ENCODE measurements around the gene MATK.
"Not testable (repeated sequence)": the region's sequence is repeated elsewhere in the genome, so short reads cannot be mapped to it uniquely, and the experiment has no call there.

The MATK gene

DNA sequence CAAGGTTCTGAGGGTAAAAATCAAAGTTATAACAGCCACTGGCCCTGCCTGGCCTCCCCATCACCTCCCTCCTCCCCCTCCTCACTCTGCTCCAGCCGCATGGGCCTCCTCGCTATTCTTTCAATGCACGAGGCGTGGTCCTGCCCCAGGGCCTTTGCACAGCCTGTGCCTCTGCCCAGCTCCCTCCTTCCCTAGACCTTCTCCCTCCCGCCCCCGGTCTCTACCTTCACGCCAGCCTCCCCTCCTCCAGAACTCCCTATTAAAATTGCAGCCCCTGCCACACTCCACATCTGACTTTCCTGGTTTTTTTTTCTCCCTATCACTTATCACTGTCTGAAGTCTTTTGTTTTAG is 17.5 kb downstream of the MATK start:
- TF ChIP-seq, protein P1, sequence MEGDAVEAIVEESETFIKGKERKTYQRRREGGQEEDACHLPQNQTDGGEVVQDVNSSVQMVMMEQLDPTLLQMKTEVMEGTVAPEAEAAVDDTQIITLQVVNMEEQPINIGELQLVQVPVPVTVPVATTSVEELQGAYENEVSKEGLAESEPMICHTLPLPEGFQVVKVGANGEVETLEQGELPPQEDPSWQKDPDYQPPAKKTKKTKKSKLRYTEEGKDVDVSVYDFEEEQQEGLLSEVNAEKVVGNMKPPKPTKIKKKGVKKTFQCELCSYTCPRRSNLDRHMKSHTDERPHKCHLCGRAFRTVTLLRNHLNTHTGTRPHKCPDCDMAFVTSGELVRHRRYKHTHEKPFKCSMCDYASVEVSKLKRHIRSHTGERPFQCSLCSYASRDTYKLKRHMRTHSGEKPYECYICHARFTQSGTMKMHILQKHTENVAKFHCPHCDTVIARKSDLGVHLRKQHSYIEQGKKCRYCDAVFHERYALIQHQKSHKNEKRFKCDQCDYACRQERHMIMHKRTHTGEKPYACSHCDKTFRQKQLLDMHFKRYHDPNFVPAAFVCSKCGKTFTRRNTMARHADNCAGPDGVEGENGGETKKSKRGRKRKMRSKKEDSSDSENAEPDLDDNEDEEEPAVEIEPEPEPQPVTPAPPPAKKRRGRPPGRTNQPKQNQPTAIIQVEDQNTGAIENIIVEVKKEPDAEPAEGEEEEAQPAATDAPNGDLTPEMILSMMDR (IDR thresholded peaks at IDR 0.05; ENCODE audit: control extremely low read depth, extremely low read depth, low read depth, missing control alignments), result no peak
- no peak for DNase-seq (ENCODE audit: extremely low spot score)
- POLR2A ChIA-PET, result no interaction called here
- CTCF ChIA-PET, result no interaction called here

DNA sequence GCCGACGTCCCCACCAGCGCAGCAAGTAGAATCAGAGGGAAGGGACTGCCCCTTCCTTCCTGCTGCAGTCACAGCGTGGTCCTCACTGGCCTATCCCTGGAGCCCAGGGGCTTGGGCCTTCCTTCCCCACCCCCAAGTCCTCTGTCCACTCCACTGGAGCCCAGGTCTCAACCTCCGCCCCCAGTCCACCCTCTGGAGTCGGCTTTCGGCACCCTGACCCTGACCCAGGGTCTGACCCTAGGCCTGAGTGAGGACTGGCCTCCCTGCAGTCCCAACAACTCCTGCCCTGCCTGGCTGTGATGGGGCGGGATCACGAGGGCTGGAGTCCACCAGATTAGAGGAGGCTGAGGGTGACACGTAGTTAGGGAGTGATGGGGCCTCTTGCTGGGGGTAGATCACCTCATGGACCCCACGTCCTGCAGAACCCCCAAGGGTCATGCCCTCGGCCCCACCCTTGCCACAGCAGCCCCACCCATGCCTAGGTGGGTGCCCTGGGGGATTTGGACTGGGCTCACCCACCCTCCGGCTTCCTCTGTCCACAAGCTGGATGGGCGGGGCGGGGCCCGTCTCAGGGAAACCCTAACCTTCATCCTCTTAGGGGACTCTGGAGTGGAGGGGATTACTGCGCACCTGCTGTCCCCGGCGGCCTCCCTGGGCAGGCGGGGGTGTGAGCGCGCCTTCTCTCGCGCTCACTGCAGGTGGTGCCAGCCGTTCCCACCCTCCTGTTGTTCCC is 18.0 kb downstream of the MATK start:
- POLR2A ChIA-PET, result no interaction called here
- TF ChIP-seq, protein P1 (IDR thresholded peaks at IDR 0.05; ENCODE audit: control extremely low read depth, extremely low read depth, low read depth, missing control alignments), result no peak
- CTCF ChIA-PET, result no interaction called here
- DNase-seq (ENCODE audit: extremely low spot score), result no peak

DNA sequence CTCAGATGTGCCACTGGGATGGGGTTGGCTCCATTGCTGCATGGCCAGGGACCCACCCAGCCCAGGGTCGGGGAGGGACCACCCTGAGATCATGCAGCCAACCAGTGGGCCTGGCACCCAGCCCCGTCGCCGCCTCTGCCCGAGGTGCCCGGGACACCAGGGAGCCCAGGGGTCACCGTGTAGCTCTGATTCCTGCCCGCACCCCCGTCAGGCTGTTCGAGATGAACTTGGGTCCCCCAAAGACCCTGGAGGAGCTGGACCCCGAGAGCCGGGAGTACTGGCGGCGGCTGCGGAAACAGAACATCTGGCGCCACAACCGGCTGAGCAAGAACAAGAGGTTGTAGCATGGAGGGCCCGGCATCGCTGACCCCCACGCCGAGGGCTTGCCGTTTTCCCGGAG is 19.1 kb downstream of the MATK start:
- DNase-seq (ENCODE audit: extremely low spot score), result no peak
- TF ChIP-seq, protein P1 (IDR thresholded peaks at IDR 0.05; ENCODE audit: control extremely low read depth, extremely low read depth, low read depth, missing control alignments), result no peak
- ChIA-PET CTCF (no interaction called here), POLR2A (no interaction called here)

DNA sequence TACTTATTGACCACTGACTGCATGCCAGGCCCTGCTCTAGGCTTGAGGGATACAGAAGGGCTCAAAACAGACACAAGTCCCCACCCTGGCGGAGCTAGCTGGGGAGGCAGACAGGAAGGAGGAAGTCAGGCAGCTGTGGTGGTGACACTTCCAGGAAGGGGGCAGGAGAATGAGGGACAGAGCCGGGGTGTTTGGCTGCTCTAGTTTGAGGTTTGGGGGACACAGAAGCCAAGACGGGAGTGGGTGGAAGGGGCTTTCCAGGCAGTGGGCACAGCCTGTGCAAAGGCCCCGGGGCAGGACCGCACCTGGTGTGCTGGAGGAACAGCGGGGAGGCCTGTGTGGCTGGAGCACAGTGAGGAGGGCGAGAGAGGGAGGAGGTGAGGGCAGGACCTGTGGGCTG is 19.7 kb downstream of the MATK start:
- no peak for DNase-seq (ENCODE audit: extremely low spot score)
- ChIA-PET POLR2A (interaction anchor here (0.7 kb wide), 1 partner anchor 8 kb away, joined by 3 read pairs; no protein-coding TSS in a partner anchor), CTCF (no interaction called here)
- TF ChIP-seq, protein P1 (IDR thresholded peaks at IDR 0.05; ENCODE audit: control extremely low read depth, extremely low read depth, low read depth, missing control alignments), result no peak

DNA sequence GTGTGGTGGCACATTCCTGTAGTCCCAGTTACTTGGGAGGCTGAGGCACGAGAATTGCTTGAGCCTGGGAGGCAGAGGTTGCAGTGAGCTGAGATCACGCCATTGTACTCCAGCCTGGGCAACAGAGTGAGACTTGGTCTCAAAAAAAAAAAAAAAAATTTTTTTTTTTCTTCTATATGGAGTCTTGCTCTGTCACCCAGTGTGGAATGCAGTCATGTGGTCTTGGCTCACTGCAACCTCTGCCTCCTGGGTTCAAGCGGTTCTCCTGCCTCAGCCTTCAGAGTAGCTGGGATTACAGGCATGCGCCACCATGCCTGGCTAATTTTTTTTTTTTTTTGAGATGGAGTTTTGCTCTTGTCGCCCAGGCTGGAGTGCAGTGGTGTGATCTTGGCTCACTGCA is 20.4 kb downstream of the MATK start:
- DNase-seq (ENCODE audit: extremely low spot score); CTCF ChIA-PET: not testable (repeated sequence)
- POLR2A ChIA-PET, result interaction anchor here (0.7 kb wide), 1 partner anchor 9 kb away, joined by 3 read pairs; no protein-coding TSS in a partner anchor

DNA sequence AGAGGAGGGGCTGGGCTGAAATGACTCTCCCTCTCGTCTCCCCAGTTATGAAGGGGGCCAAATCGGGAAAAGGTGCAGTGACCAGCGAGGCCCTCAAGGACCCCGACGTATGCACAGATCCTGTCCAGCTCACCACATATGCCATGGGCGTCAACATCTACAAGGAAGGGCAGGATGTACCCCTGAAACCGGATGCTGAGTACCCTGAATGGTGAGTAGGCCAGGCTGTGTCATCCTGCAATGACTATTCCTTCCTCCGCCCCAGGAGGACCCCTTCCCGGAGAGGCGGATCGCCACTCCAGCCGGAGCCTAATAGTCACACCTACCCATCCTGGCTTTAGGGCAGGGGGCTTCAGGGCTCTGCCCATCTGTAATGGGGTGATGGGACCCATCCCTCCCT is 21.1 kb downstream of the MATK start:
- CTCF ChIA-PET, result no interaction called here
- POLR2A ChIA-PET, result no interaction called here
- DNase-seq (ENCODE audit: extremely low spot score), result no peak
- TF ChIP-seq, protein P1 (IDR thresholded peaks at IDR 0.05; ENCODE audit: control extremely low read depth, extremely low read depth, low read depth, missing control alignments), result no peak
